HFFc6 (cell line): ENCODE measurements around the gene ZNF213. TPM values are rescaled to one million over a fixed set of nuclear protein-coding genes. Genes with fewer than 3 reads are reported as not detected.

Experiments used
- DNase-seq: peaks from one replicate; pipeline ENCODE4 v3.0.0-alpha.2; 2018
- H3K27ac Mint-ChIP-seq: 2 replicates; pipeline ENCODE4 v1.8.0; 2020; ENCODE audit warnings: mild to moderate bottlenecking, mixed read lengths
- H3K27me3 Mint-ChIP-seq: 2 replicates; pipeline ENCODE4 v1.8.0; 2021; ENCODE audit warnings: mild to moderate bottlenecking, moderate library complexity, mixed read lengths; ENCODE audit not compliant: insufficient read depth
- H3K36me3 Mint-ChIP-seq: 2 replicates; pipeline ENCODE4 v1.8.0; 2021; ENCODE audit warnings: low read depth, mixed read lengths
- H3K4me1 Mint-ChIP-seq: 2 replicates; pipeline ENCODE4 v1.8.0; 2020; ENCODE audit warnings: low read depth, mixed read lengths
- H3K4me3 Mint-ChIP-seq: 2 replicates; pipeline ENCODE4 v1.8.0; 2020; ENCODE audit warnings: mild to moderate bottlenecking, moderate library complexity, mixed read lengths
- H3K9me3 Mint-ChIP-seq: 2 replicates; pipeline ENCODE4 v1.8.0; 2020; ENCODE audit warnings: mild to moderate bottlenecking, mixed read lengths
- total RNA-seq, 6 experiments: library from RNA; stranded (reverse); fragmentation: NEBNext Ultra II Directional; extraction: Animal tissue kit (Norgen Biotek cat#: 25700); gene quantifications; 2 replicates in 1 of 6; 3 replicates in 5 of 6; pipeline ENCODE4 v1.2.3, GENCODE V29; 2021
- TF ChIP-seq, protein P1 (sequence below): fragments of 200-600 bp; sonication (generic); IDR thresholded peaks from 2 replicates; pipeline ENCODE4 v1.5.0; 2021; ENCODE audit warnings: antibody characterized with exemption, mild to moderate bottlenecking

Gene ZNF213
- total RNA-seq, 6 experiments from 2014 or later: 5.9 to 7.3 (median 6.9) TPM

DNA sequence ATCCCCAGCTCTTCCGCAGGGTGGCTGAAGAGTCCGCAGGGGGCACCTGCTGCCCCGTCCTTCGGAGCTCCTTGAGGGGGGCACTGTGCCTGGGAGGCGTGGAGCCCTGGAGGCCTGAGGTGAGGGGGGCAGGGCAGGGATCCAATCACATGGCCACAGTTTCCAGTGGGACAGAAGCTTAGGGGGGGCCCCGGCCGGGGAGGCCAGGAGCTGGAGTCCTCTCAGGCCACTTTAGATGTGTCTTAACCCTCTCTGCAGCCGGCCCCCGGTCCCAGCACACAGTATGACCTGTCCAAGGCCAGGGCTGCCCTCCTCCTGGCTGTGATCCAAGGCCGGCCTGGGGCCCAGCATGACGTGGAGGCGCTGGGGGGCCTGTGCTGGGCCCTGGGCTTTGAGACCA is 10.8 kb downstream of the ZNF213 start:
- H3K27ac Mint-ChIP-seq: no peak overlapping the region
- H3K27me3 Mint-ChIP-seq: no peaks in the 10 kb centered on the region; the same call in none of the 2 replicates
- DNase-seq: no peak
- no peaks in the 10 kb centered on the region for H3K9me3 Mint-ChIP-seq
- peaks cover 7% of the 10 kb centered on the region for H3K36me3 Mint-ChIP-seq
- H3K4me1 Mint-ChIP-seq: peaks cover 1% of the 10 kb centered on the region; the same call in 1 of the 2 replicates
- H3K4me3 Mint-ChIP-seq: no peak overlapping the region
- TF ChIP-seq, protein P1, sequence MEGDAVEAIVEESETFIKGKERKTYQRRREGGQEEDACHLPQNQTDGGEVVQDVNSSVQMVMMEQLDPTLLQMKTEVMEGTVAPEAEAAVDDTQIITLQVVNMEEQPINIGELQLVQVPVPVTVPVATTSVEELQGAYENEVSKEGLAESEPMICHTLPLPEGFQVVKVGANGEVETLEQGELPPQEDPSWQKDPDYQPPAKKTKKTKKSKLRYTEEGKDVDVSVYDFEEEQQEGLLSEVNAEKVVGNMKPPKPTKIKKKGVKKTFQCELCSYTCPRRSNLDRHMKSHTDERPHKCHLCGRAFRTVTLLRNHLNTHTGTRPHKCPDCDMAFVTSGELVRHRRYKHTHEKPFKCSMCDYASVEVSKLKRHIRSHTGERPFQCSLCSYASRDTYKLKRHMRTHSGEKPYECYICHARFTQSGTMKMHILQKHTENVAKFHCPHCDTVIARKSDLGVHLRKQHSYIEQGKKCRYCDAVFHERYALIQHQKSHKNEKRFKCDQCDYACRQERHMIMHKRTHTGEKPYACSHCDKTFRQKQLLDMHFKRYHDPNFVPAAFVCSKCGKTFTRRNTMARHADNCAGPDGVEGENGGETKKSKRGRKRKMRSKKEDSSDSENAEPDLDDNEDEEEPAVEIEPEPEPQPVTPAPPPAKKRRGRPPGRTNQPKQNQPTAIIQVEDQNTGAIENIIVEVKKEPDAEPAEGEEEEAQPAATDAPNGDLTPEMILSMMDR: no peak

DNA sequence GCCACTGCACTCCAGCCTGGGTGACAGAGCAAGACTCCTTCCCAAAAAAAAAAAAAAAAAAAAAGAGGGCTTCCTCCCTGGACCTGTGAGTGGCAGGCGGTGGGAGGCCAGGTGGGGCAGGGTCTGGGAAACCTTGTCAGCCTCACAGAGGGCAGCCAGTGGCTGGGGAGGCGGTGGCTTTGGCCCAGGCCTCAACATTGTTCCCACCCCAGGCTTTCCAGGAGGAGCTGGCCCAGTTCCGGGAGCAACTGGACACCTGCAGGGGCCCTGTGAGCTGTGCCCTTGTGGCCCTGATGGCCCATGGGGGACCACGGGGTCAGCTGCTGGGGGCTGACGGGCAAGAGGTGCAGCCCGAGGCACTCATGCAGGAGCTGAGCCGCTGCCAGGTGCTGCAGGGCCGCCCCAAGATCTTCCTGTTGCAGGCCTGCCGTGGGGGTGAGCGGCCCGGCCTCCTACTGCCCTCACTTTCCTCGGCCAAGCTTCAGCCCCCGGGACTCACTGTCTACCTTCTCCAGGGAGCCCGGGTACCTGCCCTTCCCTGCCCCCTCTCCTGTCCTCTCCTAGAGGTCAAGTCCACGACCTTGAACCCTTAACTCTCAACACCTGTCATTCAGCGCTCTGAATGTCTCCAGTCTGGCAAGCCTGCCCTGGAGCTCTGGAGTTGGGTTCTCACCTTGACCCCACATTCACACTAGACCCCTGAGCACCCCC is 12.4 kb downstream of the ZNF213 start:
- DNase-seq: no peak
- H3K4me3 Mint-ChIP-seq: no peak overlapping the region
- no peak overlapping the region for H3K27ac Mint-ChIP-seq

DNA sequence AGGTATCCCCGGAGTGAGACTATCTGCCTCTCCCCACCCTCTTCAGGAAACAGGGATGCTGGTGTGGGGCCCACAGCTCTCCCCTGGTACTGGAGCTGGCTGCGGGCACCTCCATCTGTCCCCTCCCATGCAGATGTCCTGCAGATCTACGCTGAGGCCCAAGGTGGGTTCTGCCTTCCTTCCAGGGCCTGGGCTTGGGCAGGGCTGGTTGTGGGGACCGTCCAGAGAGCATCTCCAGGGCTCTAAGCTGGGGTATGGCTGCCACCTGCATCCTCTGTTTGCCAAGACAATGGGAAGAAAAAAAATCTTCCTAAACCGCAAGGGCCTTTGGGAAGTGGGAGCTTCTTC is 12.9 kb downstream of the ZNF213 start:
- no peak for DNase-seq
- Mint-ChIP-seq H3K9me3 (0 out of 2 replicates have a peak, but pooled peaks cover 3% of the 10 kb centered on the region), H3K4me3 (no peak overlapping the region), H3K4me1 (peaks cover 16% of the 10 kb centered on the region), H3K27me3 (peaks cover 9% of the 10 kb centered on the region), H3K36me3 (no peaks in the 10 kb centered on the region), H3K27ac (no peak overlapping the region)
- TF ChIP-seq, protein P1: no peak

More for the DNA sequence above, 12.4 kb downstream of the ZNF213 start:
- H3K27me3 Mint-ChIP-seq: peaks cover 4% of the 10 kb centered on the region
- H3K9me3 Mint-ChIP-seq: no peaks in the 10 kb centered on the region
- peaks cover 11% of the 10 kb centered on the region for H3K4me1 Mint-ChIP-seq
- TF ChIP-seq, protein P1: no peak
- peaks cover 4% of the 10 kb centered on the region for H3K36me3 Mint-ChIP-seq

DNA sequence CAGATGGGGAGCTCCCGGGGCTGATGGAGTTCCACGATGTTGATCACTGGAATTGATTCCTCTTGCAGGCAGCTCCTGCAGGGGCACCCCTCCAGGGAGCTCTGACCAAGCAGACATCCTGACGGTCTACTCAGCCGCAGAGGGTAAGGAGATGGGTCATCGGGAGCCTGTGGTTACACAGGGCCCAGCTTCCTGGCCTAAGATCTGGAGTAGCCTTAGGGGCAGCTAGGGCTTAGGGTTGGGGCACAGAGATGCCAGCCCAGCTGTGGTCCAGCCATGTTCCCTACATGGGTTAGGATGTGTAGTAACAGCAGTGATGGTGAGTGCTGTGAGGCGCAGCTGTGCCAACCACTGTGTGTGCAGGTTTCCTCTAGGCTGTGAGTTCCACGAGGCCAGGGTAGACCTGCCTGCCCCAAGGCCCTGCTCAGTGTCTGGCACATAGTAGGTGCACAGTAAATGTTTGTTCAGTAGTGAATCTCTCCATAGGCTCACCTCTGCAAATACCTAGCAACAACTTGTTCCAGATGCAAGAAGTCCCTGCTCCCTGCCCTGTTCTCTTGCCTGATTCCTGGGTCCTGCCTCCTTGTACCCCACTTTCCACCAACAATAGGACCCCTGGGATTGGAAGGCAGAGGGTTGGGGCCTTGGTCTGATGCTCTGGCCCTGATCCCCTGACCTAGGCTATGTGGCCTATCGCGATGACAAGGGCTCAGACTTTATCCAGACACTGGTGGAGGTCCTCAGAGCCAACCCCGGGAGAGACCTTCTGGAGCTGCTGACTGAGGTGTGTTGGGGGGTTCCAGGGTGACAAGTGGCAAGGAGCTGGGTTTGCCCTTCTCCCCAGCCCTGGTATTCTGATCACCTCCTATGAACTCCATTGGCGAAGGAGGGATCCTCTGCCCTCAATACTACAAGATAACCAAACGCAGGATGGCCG is 13.7 kb downstream of the ZNF213 start:
- Mint-ChIP-seq H3K27ac (no peak overlapping the region), H3K27me3 (peaks cover 10% of the 10 kb centered on the region), H3K9me3 (0 out of 2 replicates have a peak, but pooled peaks cover 3% of the 10 kb centered on the region), H3K36me3 (no peaks in the 10 kb centered on the region), H3K4me1 (peaks cover 19% of the 10 kb centered on the region), H3K4me3 (peak overlapping the region; percentile 39; the same call in 1 of the 2 replicates)
- DNase-seq: no peak
- TF ChIP-seq, protein P1: no peak

DNA sequence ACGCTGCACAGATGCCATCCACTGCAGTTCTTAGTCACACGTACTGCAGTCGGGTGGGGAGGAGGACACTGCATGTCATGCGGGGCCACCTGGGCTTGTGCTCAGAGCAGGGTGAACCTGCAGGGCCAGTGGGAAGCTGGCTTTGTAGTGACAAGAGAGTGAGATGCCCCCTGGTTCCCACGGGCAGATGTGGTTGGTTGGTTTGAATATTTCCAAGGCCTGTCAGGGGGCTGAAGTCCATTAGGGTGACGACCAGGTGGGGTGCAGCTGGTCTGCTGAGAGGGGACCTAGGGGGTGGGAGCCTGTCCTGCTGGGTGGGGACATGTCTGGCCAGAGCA is 14.3 kb downstream of the ZNF213 start:
- no peak for DNase-seq
- Mint-ChIP-seq H3K27ac (no peak overlapping the region), H3K4me3 (peak overlapping the region; percentile 90; the same call in 1 of the 2 replicates), H3K4me1 (peaks cover 19% of the 10 kb centered on the region), H3K9me3 (0 out of 2 replicates have a peak, but pooled peaks cover 3% of the 10 kb centered on the region), H3K27me3 (peaks cover 11% of the 10 kb centered on the region), H3K36me3 (no peaks in the 10 kb centered on the region)
- TF ChIP-seq, protein P1: no peak
